HT1080 (cell line): ENCODE data around the gene GRAMD4. TPM values are rescaled to one million over a fixed set of nuclear protein-coding genes. Genes with fewer than 3 reads are reported as not detected.

Source experiments
- DNase-seq: peaks from one replicate; pipeline ENCODE4 v3.0.0-alpha.2; 2015; ENCODE audit warnings: low read depth
- total RNA-seq: library from RNA; depleted of rRNA; stranded (reverse); fragments of >200 nt; shearing (Covaris generic); gene quantifications from 2 replicates; pipeline ENCODE4 v1.2.3, GENCODE V29; 2014

Gene GRAMD4
- total RNA-seq, 1 experiment from 2014 or later, result 13.3 TPM

DNA sequence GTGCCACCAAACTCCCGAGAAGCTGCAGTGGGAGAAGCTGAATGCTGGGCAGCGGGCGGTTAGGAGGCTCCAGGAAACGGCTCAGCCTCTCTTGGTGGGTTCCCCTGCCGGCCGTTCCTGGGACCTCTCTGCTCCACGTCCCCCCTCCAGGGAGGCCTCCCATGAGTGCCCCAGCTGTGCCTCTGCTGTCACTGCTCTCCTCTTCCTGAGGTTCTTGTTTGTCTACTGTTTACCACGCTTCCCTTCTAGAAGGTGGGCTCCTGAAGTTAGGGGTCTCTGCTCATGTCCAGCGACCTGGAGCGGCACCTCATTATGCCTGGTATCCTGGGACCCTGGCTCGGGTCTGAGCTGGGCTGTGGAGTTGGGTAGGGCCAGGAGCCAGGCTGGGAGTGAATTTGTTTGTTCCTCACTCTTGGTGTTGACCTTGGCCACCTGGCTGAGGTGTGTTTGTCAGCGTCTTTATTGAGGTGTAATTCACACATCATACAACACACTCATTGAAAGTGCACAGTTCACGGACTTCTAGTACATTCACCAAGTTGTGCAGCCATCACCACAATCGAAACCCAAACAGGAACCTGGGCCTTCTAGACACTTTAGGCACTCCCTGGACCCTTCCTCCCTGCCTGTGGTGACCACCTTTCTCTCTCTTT lies 37.8 kb upstream of the GRAMD4 start:
- DNase-seq, result no peak

DNA sequence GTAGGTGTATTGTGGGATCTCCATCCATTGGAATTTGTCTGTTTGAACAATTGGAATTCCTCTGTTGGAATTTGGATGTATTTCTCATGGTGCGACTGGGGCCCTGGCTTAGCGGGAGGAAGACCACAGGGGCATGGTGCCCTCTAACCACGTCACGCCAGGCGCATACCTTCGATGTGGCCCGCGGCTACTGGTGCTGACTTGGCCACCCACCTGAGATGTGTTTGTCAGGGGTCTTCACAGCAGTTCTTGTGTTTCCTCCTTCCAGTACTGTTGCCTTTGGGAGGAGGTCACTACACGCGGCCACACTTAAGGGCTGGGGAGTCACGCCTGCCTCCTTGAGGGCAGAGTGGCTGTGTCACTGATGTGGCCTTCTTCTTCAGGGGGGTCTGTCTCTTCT lies 36.6 kb upstream of the GRAMD4 start:
- no peak for DNase-seq

DNA sequence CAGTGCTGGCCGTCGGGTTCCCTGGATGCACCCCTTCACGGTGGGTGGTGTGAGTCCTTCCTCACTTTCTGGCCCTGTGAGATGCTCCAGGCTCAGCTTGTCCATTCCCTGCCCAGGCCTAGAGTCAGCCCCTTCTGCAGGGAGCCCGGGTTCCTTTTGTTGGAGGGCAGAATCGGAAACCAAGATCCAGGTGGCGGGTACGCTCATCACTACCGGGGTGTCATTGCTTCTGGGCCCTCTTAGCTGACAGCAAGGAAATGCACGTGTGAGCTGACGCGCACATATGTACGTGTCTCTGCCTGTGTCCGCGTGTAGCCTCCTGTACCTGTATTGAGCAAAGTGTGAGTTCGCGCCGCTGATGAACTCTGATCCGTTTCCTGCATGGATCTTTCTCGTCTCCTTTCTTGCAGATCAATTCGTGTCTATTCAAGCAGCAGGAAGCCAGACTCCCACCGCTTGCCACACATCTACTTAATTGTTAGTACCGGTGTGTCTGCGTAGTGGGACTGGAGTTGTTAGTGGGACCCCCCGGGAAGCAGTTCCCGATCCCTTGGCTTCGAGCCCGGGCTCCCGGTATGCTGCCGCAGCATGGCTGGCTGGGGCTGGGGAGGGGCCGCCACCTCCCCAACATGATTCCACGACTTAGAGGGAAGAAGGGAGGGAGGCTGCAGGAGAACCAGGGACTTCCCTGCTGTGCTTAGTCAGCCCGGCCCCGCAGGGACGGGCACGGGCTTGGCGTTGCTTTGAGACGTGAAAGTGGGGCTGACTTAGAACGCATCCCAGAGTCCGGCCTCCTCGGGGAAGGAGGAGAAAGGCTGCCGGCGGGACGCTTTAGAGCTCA lies 35.9 kb upstream of the GRAMD4 start:
- DNase-seq, result no peak

DNA sequence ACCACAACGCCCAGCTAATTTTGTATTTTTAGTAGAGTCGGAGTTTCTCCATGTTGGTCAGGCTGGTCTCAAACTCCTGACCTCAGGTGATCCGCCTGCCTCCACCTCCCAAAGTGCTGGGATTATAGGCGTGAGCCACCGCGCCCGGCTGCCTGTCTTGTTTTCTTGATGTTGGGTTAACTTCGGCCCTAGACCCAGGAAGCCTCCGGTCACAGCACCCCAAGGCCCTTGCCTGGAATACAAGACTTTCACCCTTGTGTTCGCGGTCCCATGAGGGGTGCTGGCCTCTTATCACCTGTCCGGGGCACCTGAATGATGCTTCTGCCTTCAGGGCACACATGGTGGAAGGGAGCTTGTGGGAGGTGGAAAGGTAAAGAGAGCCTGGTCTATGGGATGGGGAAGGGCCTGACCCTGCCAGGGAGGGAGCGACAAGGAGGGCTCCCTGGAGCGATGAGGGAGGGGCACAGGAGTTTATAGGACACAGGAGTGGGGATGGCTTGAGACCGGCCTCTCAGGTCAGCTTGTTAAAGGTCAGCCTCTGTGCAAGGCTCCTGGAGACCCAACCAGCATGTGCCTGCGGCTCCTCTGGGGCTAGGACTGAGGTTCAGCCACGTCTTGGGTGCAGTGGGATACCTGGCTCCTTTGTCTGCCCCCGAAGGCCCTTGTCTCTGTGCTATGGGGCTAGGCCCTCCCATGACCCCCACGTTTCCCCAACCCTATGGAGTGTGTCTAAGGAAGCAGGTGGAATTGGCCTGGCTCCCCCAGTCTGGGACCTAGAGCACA lies 34.7 kb upstream of the GRAMD4 start:
- DNase-seq, result no peak

DNA sequence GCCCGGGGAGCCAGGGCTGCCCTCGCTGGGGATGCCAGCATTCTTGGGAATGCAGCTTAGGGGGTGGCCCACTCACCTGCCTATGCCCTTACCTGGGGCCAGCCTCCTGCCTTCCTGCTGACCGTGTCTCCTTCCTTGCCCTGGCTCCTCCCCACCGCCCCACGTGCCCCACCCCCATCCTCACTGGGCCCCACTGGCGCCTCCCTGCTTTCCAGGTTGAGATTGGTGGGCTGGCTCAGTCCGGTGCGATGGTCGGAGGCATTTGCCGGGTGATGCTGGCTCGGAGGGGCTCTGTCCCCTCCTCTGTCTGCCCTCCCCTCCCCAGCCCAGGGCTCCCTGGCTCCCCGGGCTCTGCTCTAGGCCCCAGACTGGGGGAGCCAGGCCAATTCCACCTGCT lies 34.1 kb upstream of the GRAMD4 start:
- DNase-seq, result no peak

DNA sequence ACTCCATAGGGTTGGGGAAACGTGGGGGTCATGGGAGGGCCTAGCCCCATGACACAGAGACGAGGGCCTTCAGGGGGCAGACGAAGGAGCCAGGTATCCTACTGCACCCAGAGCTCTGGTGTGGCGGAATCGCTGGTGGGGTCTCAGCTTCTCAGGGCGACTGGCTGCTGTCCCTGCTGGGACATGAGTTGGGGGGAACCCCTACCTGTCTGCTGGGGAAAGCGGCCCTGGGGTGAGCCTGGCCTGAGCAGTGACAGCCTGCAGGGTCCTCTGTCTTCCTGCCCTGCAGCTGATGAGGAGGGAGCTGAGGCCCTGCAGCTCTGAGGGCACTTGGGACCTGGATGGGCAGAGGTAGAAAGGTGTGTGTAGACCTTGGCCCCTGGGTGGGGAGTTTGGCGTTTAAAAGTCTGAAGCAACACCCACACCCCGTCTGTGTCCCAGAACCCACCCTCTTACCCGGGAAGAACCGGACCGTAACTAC lies 33.6 kb upstream of the GRAMD4 start:
- DNase-seq, result no peak

DNA sequence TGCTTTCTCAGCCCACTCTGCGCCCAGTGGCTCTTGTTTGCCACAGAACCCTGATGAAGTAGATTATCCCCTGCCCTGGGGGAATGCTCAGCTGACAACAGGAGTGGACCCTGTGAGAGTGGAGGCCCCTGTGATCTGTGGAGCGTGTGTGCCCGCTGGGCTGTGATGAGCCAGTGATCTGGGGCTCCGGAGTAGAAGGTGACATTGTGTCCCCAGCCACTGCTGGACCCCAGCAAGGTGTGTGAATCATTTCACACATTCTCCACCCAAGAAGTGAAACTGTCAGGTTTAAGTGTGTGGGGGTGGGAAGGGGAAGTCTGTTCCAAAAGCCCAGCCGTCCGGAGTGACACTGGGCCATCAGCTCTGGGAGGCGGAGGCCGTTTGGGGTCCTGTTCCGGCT lies 33.1 kb upstream of the GRAMD4 start:
- no peak for DNase-seq

DNA sequence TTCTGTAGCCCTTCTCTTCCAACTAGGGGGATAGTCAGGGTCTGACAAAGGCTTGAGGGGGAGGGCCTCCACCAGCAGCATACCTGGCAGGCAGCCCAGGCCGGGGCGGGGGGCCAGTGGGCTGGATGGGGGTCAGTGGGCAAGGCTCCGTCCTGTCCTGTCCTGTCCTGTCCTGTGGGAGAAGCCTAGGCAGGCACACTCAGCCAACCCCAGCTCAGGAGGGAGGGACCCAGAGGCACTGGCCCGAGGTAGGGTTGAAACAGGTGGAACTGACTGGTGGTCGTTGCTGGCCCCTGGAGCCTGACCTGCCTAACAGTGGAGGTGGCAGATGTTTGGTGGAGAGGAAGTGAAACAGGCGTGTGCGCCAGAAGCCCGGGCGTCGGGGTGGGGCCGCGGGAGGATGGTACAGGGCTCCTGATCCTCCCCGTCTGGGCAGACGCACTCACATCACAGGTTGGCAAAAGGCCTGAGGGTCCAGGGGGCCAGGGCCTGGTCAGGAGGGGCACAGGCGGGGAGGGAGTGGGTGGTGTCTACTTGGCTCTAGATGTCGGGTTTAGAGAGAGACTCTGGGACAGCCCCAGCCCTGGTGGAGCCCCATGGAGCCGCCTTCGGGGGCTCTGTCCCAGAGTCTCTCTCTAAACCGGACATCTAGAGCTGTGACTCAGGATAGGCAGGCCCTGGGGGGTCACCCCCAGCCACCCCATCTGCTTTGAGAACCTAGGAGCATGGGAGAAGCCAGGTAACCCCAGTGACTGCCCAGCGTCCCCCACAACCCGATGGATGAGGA lies 32.5 kb upstream of the GRAMD4 start:
- DNase-seq, result no peak

DNA sequence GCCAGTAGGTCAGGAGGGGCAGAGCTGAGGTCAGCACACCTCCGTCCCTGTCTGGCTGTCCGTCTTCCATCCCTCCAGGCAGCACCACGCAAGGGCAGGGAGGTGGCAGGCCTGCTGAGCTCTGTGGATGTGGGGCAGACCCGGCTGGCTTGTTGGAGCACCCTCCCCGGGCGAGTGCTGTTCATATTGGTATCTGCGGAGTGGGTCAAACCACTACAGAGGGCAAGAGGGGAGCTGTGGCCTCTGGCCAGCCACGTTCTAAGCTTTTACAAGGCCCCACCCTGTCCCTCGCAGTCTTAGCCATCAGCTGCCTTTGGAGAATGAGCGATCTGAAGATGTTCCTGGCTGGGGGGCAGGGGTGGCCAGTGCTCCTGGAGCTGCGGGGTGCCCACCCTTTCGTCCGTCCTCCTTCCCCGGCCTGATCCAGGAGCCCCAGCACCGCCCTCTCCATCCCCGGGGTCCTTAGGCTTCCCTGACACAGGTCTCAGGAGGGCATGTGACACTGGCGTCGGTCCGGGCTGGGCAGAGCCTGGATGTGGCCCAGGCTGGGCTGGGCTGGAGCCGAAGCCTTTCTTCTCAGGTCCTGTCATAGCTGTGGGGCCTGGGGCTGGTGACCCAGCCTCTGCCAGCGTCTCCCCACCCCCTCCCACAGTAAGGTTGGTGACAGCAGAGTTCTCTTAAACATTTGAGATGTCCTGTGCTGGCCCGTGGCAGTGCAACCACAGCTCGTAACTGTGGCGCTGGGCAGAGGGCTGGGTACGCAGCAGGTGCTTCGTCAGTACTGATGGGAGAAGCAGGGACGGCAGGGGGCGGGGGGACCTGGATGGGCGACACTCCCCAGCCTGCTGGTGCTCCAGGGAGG lies 31.7 kb upstream of the GRAMD4 start:
- no peak for DNase-seq

DNA sequence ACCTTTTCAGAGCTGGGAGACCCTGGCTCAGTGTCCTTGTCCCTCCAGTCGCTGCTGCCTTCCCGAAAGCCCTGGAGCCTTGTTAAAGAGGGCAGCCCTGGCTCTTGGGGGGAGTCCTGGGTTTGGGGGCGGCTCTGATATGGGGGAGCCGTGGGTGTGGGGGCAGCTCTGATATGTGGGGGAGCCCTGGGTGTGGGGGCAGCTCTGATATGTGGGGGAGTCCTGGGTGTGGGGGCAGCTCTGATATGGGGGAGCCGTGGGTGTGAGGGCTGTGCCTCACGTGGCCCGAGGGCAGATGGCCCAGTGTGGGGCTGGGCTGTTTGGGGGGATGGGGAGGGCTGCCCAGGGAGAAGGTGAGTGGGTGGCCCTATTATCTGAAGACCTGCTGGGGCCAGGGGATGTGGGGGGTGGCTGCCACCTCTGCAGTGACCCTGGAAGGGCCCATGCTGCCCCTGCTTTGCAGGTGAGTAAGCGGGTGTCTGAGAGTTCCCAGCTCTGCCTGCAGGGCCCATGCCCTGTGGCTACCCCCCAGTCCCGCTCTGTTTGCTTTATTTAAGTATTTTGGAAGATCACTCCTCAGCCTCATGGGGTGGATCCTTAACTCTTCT lies 30.9 kb upstream of the GRAMD4 start:
- no peak for DNase-seq

DNA sequence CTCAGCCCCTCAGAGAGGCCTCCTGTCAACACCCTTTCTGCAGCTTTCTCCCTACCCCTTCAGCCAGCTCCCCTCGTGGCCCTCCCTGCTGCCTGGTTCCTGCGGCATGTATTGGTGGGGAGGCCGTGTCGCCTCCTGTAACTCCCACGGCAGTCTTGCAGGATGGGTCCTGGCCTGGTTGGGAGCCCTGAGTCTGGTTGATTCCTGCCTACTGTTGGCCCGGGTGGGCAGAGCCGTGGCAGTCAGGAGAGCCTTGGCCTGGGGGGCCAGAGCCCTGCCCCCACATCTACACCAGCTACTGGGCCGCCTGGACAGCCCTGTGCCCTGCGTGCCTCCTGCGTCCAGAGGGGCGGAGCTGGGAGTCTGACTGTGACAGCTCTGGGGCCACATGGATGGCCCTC lies 30.3 kb upstream of the GRAMD4 start:
- no peak for DNase-seq

DNA sequence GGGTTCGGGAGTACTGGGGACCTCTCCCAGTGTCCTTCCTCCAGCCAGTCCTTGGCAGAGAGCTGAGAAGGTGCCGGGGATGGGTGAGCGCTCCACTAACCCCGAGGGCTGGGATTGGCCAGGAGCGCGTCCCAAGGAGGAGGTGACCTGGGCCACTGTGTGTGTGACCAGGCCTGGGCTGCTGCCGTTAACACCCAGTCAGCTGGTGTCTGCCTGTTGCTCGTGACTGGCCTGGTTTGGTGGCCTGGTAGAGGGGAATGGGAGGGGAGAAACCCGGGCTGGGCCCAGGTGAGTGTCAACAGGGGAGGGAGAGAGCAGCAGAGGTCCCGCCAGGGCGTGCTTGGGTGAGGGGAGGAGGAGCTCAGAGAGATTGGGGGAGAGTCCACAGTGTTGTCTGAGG lies 29.9 kb upstream of the GRAMD4 start:
- no peak for DNase-seq

DNA sequence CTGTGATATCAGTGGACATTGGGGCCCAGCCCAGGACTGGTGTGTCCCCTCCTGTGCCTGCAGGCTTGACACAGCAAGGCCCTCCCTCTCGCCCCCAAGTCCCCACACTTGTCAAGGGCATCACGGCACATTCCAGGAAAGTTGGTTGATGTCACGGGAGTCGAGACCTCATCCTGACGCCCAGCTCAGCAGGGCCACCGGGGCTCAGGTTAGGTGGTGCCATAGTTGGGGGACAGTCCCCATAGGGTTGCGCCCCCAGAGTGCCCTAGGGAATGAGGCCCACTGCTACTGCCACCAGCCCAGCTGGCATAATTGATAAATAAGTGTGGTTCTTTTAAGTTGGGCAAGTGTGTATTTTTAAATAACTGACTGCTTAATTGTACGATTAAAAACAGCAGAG lies 28.3 kb upstream of the GRAMD4 start:
- DNase-seq, result no peak

DNA sequence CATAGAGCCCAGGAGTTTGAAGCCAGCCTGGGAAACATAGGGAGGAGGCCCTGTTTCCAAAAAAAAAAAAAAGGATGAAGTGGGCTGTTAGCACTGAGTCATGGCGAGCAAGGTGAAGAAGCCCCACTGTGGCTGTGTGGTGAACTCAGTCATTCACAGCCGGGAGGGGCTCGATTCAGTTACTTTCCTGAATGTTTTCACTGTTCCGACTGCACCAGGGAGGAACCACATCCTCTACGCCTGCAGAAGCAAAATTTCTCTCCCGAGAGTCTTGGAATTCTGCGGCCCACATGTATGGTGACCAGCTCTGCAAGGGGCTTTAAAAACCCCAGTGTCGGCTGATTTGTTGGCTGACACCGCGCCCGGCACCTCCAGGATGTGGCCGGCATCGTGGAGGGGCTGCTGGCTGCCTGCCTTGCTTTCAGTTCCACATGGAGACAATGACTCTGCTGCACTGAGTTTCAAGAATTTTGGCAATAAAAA lies 27.8 kb upstream of the GRAMD4 start:
- DNase-seq, result peak; percentile 96

DNA sequence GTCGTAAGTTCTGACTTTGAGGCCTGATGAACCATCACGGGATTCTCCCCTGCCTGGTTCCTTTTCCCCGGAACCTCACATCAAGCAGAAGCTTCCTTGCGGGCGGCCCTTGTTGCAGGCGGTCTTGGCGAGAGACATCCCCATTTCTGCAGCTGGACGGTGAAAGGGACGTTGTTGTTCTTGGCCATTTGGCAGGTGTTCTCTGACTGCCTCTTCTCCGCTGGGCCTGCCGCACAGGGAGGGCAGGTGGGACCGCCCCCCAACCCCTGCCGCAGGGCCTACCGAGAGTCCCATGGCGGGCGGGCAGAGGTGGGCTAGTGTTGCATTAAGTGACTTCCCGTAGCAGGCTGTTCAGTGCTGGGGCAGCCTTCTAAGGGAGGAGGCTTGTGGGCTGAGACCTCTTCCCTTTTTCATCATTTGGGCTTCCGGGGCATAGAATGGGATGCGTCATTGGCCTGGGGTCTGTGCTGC lies 26.9 kb upstream of the GRAMD4 start:
- DNase-seq, result no peak

DNA sequence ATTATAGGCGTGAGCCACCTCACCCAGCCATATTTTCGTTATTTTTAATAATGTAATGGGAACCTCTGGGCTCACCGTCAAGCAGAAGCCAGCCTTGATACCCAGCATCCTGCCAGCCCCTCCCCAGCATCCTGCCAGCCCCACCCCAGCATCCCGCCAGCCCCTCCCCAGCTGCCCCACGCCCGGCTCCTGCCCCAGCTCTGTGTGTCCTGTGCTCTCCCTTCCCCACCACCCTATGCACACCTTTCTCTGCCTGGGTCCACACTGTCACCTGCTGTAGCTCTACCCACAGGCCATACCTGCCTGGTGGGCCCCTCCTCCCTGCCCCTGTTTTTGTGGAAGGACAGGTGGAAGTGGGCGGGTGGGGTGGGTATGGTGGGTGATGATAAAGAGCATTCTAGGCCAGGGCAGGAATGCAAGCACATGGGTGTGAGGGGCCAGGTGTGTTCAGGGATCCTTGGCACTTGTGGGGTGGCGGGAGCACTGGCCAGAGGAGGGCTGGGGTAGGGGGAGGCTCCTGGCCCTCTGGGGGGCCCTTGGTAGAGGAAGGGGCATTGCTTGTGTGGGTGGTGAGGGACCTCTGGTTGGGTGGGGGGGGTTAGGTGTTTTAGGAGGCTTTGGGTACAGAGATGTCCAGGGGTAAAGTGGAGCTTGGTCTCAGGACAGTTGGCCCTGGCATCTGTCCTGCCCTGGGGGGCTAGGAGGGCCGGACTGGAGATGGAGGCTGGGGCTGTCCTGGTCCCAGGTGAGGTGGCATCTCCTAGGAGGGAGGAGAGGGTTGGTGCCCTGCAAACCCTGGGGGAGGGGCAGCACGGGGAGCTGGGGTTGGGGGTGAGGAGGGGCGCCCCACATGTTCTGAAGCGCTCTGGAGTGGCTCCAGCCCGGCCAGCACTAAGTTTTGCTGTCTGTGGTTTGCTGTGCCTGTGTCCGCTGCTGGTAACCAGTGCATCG lies 25.9 kb upstream of the GRAMD4 start:
- DNase-seq, result no peak

DNA sequence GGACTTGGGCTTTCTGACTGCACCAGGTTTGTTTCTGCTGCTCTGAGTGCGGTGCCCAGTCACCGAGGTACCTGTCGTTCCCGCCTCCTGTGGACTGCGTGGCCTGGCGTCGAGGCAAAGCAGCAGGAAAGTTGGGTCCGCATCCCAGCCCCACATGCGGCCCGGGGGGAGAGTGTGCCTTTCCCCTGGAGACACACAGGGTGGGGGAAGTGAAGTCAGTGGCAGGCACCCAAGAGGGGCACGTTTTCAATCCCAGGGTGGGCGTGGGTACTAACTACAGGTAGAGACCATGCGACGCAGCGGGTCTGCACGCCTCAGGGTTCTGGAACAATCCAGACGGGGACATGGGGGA lies 25.3 kb upstream of the GRAMD4 start:
- DNase-seq, result no peak

DNA sequence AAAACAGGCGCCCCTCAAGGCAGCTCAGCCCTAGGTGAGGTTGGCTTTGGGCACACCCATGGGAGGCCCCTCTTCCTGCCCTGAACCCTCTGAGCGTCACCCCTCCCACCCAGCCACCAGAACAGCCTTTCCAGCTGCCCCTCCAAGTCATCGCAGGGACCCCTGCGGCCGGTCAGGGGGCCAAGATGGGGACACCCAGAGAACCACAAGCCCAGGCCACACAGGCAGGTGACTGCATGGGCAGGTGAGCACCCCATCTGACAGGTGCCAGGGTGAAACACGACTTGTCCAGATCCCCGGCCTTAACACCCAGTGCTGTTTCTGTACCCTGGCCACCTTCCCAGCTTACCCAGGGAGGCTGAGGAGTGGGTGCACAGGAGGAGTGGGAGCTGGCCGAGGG lies 24.6 kb upstream of the GRAMD4 start:
- no peak for DNase-seq

DNA sequence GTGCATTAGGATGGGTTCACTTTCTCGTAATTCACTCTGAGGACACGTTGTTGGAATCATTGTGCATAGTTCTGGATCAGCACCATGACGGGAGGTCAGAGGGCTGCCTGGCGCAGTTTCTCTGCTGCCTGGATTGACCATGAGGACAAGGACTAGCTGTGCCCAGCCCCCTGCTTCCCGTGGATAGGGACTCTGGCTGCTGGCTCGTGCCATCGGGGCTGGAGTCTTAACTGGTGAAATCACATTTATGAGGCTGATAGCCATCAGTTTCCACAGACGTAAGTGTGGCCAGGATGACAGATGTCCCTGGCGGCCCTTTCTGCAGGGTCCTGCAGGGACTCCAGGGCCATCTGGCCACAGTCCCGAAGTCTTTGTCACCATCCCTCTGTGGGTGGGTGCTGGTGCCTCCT lies 24.1 kb upstream of the GRAMD4 start:
- no peak for DNase-seq
